Erythroblast (primary cell): Measurements from ENCODE around the gene SLC50A1.

Experiments used
- GATA1 ChIP-seq: IDR thresholded peaks from 2 replicates; pipeline ENCODE4 v1.6.1; 2011; ENCODE audit warnings: low read depth, mild to moderate bottlenecking, control low read depth, low read length, moderate library complexity
- POLR2A ChIP-seq: IDR thresholded peaks from 2 replicates; pipeline ENCODE4 v1.6.1; 2011; ENCODE audit warnings: mild to moderate bottlenecking, low read length

GRCh38 chr1:155173478-155174323 is 38.0 kb downstream of the SLC50A1 start, which contains the start of gene TRIM46:
- TF ChIP-seq POLR2A (no peak), GATA1 (no peak)
